Calu3 (cell line): ENCODE measurements around the gene LHX3. TPM values are rescaled to one million over a fixed set of nuclear protein-coding genes. Genes with fewer than 3 reads are reported as not detected.

Source experiments
- BruUV-seq: library from RNA; stranded (reverse); fragments of 400-500 nt; replicated peaks from 2 replicates; lab custom pipeline; 2021; lab: Mats Ljungman, UMichigan
- CTCF ChIA-PET: fragments of 300-600 bp; sonication (Branson Sonifier 250); formaldehyde crosslinking; loops from one replicate; lab custom pipeline; 2022; ENCODE audit warnings: antibody characterized with exemption; lab: Charles Lee
- DNase-seq: peaks from one replicate; pipeline ENCODE4 v3.0.0; 2022
- H3K27ac Mint-ChIP-seq: one replicate; pipeline ENCODE4 v1.8.0; 2022; ENCODE audit warnings: mixed read lengths; ENCODE audit not compliant: unreplicated experiment
- H3K27me3 Mint-ChIP-seq: one replicate; pipeline ENCODE4 v1.8.0; 2022; ENCODE audit warnings: mixed read lengths; ENCODE audit not compliant: unreplicated experiment
- H3K36me3 Mint-ChIP-seq: one replicate; pipeline ENCODE4 v1.8.0; 2022; ENCODE audit warnings: mild to moderate bottlenecking, moderate library complexity, mixed read lengths; ENCODE audit not compliant: insufficient read depth, unreplicated experiment
- H3K4me1 Mint-ChIP-seq: one replicate; pipeline ENCODE4 v1.8.0; 2022; ENCODE audit warnings: mild to moderate bottlenecking, low read depth, mixed read lengths; ENCODE audit not compliant: unreplicated experiment
- H3K4me3 Mint-ChIP-seq: one replicate; pipeline ENCODE4 v1.8.0; 2022; ENCODE audit warnings: mild to moderate bottlenecking, low read depth, moderate library complexity, mixed read lengths; ENCODE audit not compliant: unreplicated experiment
- H3K9me3 Mint-ChIP-seq: one replicate; pipeline ENCODE4 v1.8.0; 2022; ENCODE audit warnings: low read depth, mixed read lengths; ENCODE audit not compliant: unreplicated experiment
- intact Hi-C: fragments of 100-400 bp; cut with micrococcal nuclease; formaldehyde crosslinking; loops from one replicate; pipeline ENCODE4 v1.10.0; 2022; ENCODE audit not compliant: unreplicated experiment
- total RNA-seq: library from RNA; stranded (reverse); gene quantifications from 2 replicates; pipeline ENCODE4 v1.2.3, GENCODE V29; 2022
- TF ChIP-seq, protein P1 (sequence below): fragments of 200-600 bp; IDR thresholded peaks from one replicate; pipeline ENCODE4 v1.8.0; 2022; ENCODE audit warnings: antibody characterized with exemption; ENCODE audit not compliant: unreplicated experiment

LHX3 gene
- total RNA-seq, 1 experiment from 2014 or later: not detected

DNA sequence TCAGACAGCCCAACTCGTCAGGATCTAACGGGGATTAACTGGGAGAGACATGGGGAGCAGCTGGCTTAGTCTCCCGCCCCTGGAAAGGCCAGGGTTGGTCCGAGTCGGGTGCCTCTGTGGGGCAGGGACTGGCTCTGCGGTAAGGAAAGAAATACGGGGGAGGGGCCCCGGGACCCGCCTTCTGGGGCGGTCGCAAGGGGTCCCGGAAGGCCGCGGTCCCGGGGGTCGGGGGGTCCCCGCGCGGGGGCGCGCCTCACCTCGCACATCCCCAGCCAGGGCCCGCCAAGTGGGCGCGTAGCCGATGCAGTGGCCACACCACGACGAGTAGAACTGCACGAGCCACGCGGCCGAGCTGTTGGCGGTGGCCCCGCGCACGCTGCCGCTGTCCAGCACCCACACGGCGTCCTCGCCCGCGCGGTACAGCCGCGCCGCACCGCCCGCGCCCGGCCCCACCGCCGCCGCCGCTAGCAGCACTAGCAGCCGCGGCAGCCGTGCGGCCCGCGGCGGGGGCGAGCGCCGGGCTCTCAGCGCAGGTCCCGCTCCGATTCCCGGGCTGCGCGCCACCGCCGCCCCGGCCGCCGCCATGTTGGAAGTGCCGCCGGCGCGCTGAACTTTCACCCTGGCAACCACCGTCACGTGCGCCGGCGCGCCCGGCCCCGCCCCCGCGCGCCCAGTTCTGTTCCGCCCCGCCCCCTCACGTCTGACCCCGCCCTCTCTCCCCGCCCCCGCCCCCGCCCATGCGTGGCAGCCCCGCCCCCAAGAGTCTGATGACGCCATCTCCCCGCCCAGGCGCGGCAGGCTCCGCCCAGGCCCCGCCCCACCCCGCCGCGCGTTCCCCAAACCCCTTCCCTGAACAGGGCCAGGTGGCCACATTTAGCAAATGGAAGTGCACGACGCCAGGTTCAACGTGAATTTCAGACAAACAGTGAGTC is 40.6 kb upstream of the LHX3 start, which contains the start of gene QSOX2:
QSOX2 (minus strand) TSS at position 594 of the 932 bp plus-strand sequence; CDS start at position 585, 9 bp downstream.
- CTCF ChIA-PET: no interaction called here
- peaks cover 34% of the 10 kb centered on the region for H3K27me3 Mint-ChIP-seq
- BruUV-seq: no TSS peak
- peak within 1 kb of the TSS; percentile 86 for H3K4me3 Mint-ChIP-seq
- H3K4me1 Mint-ChIP-seq: peaks cover 23% of the 10 kb centered on the region
- no peaks in the 10 kb centered on the region for H3K9me3 Mint-ChIP-seq
- intact Hi-C loops: no loop called here
- H3K27ac Mint-ChIP-seq: peak within 1 kb of the TSS; percentile 82
- H3K36me3 Mint-ChIP-seq: peaks cover 22% of the 10 kb centered on the region
- DNase-seq: peak; percentile 75
- TF ChIP-seq, protein P1, sequence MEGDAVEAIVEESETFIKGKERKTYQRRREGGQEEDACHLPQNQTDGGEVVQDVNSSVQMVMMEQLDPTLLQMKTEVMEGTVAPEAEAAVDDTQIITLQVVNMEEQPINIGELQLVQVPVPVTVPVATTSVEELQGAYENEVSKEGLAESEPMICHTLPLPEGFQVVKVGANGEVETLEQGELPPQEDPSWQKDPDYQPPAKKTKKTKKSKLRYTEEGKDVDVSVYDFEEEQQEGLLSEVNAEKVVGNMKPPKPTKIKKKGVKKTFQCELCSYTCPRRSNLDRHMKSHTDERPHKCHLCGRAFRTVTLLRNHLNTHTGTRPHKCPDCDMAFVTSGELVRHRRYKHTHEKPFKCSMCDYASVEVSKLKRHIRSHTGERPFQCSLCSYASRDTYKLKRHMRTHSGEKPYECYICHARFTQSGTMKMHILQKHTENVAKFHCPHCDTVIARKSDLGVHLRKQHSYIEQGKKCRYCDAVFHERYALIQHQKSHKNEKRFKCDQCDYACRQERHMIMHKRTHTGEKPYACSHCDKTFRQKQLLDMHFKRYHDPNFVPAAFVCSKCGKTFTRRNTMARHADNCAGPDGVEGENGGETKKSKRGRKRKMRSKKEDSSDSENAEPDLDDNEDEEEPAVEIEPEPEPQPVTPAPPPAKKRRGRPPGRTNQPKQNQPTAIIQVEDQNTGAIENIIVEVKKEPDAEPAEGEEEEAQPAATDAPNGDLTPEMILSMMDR: no peak

DNA sequence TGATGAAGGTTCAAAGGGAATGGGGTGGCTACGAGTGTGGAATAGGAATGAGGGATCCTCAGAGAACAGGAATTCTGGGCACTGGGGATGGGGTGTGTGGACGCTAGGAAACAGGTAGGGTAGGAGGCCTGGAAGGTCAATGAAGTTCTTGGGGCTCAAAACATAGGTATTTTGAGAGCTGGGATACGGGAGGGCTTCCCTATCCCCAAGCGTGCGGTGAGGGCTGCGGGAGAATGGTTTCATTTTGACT is 40.0 kb upstream of the LHX3 start:
- CTCF ChIA-PET: no interaction called here
- BruUV-seq: no TSS peak
- Mint-ChIP-seq H3K4me3 (peak overlapping the region; percentile 86), H3K27ac (peak overlapping the region; percentile 82), H3K9me3 (no peaks in the 10 kb centered on the region), H3K36me3 (peaks cover 22% of the 10 kb centered on the region), H3K27me3 (peaks cover 28% of the 10 kb centered on the region), H3K4me1 (peaks cover 23% of the 10 kb centered on the region)
- intact Hi-C loops: no loop called here
- no peak for DNase-seq
- TF ChIP-seq, protein P1: no peak

DNA sequence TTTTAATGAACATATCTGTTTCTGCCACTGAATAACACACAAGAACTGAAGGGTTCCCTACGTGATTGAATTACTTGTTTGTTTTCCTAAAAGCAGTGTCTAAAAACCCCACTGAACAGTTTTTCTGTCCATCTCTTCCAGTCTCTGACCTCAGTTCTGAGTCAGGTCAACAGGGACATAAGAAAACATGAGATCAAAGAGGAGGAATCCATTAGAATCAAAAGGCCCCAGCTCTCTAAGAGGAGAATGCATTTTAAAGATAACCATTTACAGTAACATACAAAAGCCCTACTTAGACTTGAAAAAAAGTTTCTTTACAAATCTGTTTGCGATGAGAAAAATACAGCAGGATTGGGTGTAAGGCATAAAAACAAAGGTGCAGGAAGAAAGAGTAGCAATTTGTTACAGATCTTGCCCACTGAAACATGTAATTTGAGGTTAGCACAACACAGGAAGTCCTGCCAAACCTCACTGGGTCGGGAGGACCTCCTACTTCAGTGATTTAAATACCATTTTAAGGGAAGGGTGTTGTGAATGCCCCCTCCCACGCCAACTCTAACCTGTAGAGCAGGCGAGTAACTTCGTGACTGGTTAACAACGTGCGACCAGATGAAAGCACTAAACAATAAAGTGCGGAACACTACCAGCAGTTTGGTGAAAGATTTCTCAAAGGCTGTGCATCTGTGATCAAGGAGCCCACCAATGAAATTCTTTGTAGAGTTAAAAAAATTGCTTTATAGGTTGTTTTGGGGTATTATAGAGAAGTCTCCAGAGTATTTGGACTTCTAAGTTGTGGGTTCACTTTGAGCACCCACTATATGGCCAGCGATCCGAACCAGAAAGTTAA is 39.4 kb upstream of the LHX3 start:
- BruUV-seq: TSS peak; percentile 60
- Mint-ChIP-seq H3K27ac (peak overlapping the region; percentile 82), H3K9me3 (no peaks in the 10 kb centered on the region), H3K36me3 (peaks cover 22% of the 10 kb centered on the region), H3K27me3 (peaks cover 22% of the 10 kb centered on the region), H3K4me3 (peak overlapping the region; percentile 86), H3K4me1 (peaks cover 23% of the 10 kb centered on the region)
- no peak for DNase-seq
- intact Hi-C loops: no loop called here
- TF ChIP-seq, protein P1: no peak
- CTCF ChIA-PET: no interaction called here

DNA sequence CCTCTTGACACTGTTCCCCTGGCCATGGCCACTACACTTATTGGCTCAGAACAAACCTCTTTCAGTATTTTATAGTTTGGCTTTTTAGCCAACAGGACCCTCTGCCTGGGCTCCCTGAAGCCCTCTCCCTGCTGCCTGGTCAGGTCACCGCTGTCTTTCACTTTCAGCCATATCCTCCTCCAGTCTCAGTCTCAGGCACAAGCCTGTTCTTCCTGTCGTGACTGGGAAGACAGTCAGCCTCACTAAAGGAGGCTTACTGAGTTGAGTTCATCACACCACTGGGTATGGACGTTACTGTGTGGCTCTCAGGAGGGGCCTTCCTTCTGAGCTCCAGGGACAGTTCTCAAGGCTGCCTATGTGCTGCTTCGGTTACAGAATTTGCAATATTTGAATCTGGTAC is 38.7 kb upstream of the LHX3 start:
- H3K27ac Mint-ChIP-seq: no peak overlapping the region
- no peaks in the 10 kb centered on the region for H3K9me3 Mint-ChIP-seq
- H3K36me3 Mint-ChIP-seq: peaks cover 22% of the 10 kb centered on the region
- DNase-seq: no peak
- peaks cover 18% of the 10 kb centered on the region for H3K27me3 Mint-ChIP-seq
- intact Hi-C loops: no loop called here
- H3K4me1 Mint-ChIP-seq: peaks cover 23% of the 10 kb centered on the region
- CTCF ChIA-PET: no interaction called here
- TF ChIP-seq, protein P1: no peak
- no TSS peak for BruUV-seq
- no peak overlapping the region for H3K4me3 Mint-ChIP-seq
